Measurements from ENCODE around the gene PDZD2.

DNA sequence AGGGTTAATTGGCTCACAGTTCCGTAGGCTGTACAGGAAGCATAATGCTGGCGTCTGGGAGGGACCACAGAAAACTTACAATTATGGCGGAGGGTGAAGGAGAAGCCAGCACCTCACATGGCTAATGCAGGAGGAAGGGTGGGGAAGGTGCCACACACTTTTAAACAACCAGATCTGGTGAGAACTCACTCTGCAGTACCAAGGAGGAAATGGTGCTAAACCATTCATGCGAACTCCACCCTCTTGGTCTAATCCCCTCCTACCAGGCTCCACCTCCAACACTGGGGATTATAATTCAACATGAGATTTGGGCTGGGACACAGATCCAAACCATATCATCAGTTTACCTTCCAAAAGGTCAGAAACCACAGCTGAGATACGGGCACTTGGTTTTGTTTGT lies 122.9 kb downstream of the PDZD2 start:
- TF ChIP-seq, protein P1, sequence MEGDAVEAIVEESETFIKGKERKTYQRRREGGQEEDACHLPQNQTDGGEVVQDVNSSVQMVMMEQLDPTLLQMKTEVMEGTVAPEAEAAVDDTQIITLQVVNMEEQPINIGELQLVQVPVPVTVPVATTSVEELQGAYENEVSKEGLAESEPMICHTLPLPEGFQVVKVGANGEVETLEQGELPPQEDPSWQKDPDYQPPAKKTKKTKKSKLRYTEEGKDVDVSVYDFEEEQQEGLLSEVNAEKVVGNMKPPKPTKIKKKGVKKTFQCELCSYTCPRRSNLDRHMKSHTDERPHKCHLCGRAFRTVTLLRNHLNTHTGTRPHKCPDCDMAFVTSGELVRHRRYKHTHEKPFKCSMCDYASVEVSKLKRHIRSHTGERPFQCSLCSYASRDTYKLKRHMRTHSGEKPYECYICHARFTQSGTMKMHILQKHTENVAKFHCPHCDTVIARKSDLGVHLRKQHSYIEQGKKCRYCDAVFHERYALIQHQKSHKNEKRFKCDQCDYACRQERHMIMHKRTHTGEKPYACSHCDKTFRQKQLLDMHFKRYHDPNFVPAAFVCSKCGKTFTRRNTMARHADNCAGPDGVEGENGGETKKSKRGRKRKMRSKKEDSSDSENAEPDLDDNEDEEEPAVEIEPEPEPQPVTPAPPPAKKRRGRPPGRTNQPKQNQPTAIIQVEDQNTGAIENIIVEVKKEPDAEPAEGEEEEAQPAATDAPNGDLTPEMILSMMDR (IDR thresholded peaks at IDR 0.05; ENCODE audit: low read depth, low read length): no peak
- TF ChIP-seq EZH2phosphoT487 (IDR thresholded peaks at IDR 0.05; ENCODE audit: low read depth): no peak

Measured in OCI-LY3 (cell line).